Daoy (cell line): ENCODE data around the gene NCOR2. TPM values are rescaled to one million over a fixed set of nuclear protein-coding genes. Genes with fewer than 3 reads are reported as not detected.

Experiments
- DNase-seq: peaks from one replicate; pipeline ENCODE4 v3.0.0-alpha.2; 2015; ENCODE audit warnings: low read depth
- total RNA-seq: library from RNA; depleted of rRNA; stranded (reverse); fragments of >200 nt; shearing (Covaris generic); gene quantifications from 2 replicates; pipeline ENCODE4 v1.2.3, GENCODE V29; 2014

Gene NCOR2
- total RNA-seq, 1 experiment from 2014 or later, result 29.8 TPM

DNA sequence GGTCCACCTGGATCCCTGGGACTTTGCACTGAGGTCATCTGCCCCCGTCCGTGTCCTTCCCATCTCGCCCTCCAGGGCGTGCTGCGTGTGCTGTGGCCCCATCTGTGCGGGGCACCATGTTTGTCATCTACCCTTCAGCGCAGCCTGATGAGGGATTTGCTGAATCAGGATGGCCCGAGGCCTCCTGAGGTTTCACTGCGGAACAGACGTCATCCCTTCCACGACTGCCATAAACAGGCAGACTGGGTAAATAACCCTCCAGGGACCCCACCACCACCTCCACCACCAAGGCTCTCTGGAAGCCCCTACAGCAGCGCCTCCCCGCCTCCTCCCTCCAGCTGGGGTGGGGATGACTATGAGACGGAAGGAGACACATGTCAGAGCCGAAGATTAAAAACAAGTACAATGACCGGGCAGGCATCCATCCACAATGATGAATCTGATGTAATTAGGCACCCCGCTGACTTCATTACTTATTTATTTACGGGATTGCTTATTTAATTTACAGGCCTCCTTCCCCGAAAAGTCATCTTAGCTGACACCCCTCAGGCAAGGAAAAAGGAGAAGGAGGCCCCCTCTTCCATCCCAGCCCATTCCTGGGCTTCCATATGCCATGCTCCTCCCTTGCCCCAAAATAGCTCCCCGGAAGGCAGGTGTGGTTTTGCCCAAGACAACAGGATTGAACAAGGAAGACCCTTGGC is 39.4 kb downstream of the NCOR2 start:
- no peak for DNase-seq

DNA sequence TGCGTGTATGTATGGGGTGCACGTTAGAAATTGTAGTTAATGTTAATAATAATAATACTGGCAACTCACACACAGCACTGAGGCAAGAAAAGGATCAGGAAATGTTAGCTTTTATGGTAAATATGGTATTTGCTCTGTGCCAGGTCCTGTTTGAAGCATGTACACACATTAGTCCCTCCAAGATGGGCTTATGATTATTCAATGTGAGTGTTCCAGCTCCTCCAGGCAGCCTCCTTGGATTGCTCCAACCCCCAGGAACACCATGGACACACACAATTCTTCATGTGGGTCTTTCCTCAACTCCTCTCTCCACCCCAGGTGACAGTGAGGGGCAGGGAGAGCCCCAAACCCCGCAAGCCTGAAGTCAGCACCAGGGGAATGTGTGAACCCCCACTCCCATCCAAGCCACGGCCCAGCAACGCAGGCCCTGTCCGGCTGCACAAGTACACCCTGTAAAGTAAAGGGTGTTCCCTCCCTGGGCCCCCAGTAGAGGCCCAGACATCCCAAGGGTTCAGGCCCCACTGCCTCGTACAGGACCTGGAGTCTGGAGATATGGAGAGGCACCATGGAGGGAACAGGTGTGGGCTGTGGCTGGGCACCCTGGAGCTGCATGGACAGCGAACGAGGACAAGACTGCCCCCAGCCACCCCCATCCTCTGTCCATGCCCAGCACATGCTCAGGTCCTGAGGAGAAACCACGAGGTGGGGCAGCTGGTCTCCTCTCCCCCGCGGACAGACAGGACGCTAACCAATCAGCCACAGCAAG is 41.3 kb downstream of the NCOR2 start:
- DNase-seq, result no peak

- DNase-seq, result no peak
These were observed 42.0 kb downstream of the NCOR2 start for GRCh38 chr12:124525455-124525854.

DNA sequence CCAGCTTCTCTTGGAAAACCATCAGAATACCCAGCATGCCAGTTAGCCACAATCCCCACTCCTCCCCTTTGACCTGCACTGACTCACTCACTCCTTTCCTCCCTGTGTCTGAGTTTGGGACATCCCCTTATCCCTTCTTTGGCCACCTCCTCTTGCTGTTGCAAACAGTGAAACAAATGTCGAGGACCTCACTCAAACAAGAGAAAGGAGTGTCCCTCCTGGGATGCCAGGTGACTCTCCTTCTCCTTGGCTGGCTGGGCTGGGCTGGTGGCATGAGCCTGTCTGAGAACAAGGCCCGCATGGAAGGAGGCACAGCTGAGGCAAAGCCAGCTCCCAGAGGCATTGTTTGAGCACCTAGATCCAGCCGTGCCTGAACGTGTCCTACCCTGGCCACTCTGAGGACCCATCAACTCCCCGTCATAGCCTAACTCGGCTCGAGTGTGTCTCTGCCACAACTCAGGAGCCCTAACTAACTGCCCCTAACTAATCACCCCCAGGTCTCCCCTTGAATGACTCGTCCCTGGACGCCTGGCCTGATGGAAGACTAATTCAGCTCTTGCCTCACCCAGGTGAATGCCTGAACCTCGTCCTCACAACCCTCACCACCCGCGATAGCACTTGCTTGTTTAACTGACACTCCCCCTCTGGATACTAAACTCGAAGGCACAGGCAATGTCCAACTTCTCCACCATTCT is 43.0 kb downstream of the NCOR2 start:
- DNase-seq, result peak; percentile 73

- DNase-seq, result peak; percentile 51
These were observed 44.3 kb downstream of the NCOR2 start for GRCh38 chr12:124523071-124523470.

DNA sequence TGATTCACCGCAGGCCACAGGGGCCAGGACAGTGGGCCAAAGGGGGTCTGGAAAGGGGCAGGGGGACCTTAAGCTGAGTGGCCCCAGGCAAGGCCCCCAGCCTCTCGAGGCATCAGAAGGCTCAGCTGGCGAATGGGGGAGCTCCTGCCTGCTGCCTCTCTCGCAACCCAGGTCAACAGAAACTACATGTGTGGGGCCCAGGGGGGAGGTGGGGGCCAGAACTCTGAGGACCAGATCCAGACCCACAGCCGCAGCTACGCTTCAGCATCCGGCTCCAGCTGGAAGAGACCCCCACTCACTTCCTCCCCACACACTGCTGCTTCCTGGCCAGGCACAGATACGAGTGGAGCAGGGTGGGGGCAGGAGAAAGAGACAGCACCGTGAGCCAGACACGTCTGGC is 46.5 kb downstream of the NCOR2 start:
- no peak for DNase-seq

GRCh38 chr12:124520265-124520701 is 47.1 kb downstream of the NCOR2 start:
- peak; percentile 79 for DNase-seq

GRCh38 chr12:124519746-124520145 is 47.7 kb downstream of the NCOR2 start:
- no peak for DNase-seq

- peak; percentile 97 for DNase-seq
These were observed 49.1 kb downstream of the NCOR2 start for GRCh38 chr12:124518051-124518932.
